Retinal pigment epithelial cell (primary cell): ENCODE data around the gene FNDC8.

Source experiments
- DNase-seq: peaks from one replicate; pipeline ENCODE4 v3.0.0-alpha.2; 2010; ENCODE audit warnings: low read depth
- H3K4me3 ChIP-seq: 2 replicates; pipeline ENCODE4 v1.5.1; 2011; ENCODE audit warnings: mild to moderate bottlenecking, low read length, control low read depth, moderate library complexity
- TF ChIP-seq, protein P1 (sequence below): conservative IDR thresholded peaks from 2 replicates; pipeline ENCODE4 v1.5.1; 2011; ENCODE audit warnings: low read depth, low read length, control low read depth, inconsistent platforms

Gene FNDC8

DNA sequence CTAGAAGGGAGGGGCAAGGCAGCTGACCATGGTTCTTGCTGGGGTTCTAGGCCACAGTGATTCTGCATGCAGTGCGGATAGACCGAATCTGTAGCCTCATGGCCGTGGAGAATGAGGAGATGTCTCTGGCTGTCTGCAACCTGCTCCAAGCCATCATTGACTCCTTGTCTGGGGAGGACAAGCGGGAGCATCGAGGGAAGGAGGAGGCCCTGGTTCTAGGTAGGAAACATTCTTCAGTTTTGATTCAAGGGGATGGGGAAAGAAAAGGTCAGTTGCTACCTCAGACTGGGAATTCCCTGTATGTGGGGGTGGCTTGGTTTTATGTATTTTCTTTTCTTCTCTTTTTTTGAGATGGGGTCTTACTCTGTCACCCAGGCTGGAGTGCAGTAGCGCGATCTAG, 33.8 kb downstream of the FNDC8 start:
- no peak for DNase-seq
- no peak overlapping the region for H3K4me3 ChIP-seq
- TF ChIP-seq, protein P1, sequence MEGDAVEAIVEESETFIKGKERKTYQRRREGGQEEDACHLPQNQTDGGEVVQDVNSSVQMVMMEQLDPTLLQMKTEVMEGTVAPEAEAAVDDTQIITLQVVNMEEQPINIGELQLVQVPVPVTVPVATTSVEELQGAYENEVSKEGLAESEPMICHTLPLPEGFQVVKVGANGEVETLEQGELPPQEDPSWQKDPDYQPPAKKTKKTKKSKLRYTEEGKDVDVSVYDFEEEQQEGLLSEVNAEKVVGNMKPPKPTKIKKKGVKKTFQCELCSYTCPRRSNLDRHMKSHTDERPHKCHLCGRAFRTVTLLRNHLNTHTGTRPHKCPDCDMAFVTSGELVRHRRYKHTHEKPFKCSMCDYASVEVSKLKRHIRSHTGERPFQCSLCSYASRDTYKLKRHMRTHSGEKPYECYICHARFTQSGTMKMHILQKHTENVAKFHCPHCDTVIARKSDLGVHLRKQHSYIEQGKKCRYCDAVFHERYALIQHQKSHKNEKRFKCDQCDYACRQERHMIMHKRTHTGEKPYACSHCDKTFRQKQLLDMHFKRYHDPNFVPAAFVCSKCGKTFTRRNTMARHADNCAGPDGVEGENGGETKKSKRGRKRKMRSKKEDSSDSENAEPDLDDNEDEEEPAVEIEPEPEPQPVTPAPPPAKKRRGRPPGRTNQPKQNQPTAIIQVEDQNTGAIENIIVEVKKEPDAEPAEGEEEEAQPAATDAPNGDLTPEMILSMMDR = no peak

DNA sequence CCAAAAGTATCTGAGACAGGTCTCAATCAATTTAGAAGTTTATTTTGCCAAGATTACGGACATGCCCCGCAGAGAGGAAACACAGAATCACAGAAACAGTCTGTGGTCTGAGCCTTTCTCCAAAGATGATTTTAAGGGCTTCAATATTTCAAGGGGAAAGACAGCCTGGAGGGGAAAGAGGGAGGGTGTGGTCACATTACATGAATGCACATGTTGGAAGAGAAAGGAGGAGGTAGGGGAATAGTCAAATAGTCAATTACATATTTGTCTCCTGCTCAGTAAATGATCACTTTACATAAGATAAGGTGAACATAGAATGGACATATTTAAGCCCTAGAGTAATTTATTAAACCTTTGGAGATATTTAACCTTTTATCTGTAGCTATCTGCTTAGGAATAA, 38.5 kb downstream of the FNDC8 start:
- DNase-seq = no peak
- H3K4me3 ChIP-seq = no peak overlapping the region
- TF ChIP-seq, protein P1 = no peak

DNA sequence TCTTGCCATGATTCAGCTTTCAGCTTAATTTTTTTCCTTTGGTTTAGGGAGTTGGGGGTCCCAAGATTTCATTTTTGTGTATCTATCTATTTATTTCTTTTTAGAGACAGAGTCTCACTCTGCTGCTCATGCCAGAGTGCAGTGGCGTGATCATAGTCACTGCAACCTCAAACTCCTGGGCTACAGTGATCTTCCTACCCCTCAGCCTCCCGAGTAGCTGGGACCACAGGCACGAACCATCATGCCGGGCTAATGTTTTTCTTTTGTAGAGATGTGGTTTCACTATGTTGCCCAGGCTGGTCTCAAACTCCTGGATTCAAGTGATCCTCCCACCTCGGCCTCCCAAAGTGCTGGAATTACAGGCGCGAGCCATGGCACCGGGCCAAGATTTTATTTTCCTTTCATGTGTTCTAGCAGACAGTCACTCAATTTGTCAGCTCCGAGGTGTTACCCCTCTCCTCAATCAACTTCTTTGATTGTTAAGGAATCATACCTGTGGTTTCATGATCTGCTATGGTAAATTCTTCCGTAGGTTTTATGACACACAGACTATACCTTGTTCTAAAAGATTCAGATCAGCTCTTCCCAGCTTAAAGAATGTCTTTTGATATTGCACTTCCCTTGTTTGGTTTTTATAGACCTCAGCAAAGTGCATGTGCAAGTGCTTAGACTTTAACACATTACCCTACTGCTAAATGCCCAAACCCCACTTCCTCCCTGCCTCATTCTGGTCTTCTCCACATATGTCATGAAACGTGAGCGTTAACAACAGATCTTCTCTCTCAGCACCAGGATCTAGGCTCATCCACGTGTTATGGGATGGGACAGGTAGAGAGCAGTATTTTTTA, 39.2 kb downstream of the FNDC8 start:
- no peak for DNase-seq
- no peak overlapping the region for H3K4me3 ChIP-seq
- TF ChIP-seq, protein P1 = no peak

DNA sequence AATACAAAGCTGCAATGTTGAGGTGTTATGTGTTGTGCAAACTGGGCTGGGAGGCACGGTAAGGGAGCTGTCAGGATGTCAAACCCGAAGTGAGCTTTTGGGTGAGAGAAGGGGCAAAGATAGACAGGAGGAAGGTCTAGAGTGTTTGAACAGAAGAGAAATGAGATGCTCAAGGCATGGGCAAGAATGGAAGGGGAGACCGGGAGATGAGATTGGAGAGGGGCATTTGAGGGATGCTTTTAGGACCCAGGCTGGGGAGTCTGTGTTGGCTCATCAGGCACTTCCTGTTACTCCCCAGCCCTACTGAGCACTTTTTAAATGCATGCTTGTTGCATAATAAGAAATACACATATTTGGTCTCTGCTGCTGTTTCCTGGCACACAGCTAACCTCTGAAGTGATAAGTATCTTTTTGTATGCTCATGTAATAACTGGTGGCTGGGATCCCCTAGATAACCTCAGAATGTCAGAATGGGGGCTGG, 39.9 kb downstream of the FNDC8 start:
- H3K4me3 ChIP-seq = no peak overlapping the region
- TF ChIP-seq, protein P1 = no peak
- no peak for DNase-seq

DNA sequence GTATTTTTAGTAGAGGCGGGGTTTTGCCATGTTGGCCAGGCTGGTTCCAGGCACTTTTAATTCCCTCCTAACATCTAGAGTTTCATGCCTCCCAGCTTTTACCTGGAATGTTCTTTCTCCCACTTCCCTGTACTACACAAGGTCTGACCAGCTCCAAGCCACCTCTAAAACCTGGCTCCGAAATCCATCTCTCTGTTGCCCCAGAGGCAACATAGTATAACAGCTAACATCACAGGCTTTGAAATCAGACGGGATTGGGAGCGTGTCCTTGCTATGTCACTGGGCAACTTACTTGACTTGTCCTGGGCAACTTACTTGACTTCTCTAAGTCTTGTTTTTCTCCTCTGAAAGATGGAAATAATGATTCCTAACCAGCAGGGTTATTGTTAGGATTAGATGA, 41.3 kb downstream of the FNDC8 start:
- TF ChIP-seq, protein P1 = no peak
- no peak for DNase-seq
- H3K4me3 ChIP-seq = no peak overlapping the region

DNA sequence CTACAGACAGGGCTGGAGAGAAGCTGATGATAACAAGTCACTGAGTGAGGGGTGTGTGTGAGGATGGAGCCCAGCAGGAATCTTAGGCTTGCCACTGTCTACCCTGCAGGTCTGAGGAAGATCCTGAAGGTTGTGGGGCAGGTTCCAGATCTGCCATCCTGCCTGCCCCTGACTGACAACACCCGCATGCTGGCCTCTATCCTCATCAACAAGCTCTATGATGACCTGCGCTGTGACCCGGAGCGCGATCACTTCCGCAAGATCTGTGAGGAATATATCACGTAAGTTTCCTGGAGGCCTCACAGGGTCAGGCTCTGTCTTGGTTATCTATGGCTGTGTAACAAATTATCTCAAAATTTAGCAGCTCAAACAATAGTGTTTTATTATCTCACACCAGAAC, 42.5 kb downstream of the FNDC8 start:
- TF ChIP-seq, protein P1 = no peak

DNA sequence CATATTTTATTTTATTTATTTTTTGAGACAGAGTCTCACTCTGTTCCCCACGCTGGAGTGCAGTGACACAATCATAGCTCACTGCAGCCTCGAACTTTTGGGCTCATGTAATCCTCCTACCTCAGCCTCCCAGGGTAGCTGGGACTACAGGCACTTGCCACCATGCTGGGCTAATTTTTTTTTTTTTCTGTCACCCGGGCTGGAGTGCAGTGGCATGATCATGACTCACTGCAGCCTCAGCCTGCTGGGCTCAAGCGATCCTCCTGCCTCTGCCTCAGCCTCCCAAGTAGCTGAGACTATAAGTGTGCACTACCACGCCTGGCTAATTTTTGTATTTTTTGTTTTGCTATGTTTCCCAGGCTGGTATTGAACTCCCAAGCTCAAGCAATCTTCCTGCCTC, 43.3 kb downstream of the FNDC8 start:
- no peak overlapping the region for H3K4me3 ChIP-seq
- DNase-seq = no peak
- TF ChIP-seq, protein P1 = no peak

More for the DNA sequence above, 42.5 kb downstream of the FNDC8 start:
- no peak for DNase-seq
- H3K4me3 ChIP-seq = no peak overlapping the region
